ENCODE results near the gene F11R.

GRCh38 chr1:160954158-160955104 lies 66.5 kb downstream of the F11R start, which contains the start of gene ITLN2:
- no peak for TF ChIP-seq POLR2A (IDR thresholded peaks at IDR 0.05; ENCODE audit: low read depth, low read length)
- no peak for TF ChIP-seq POLR2AphosphoS5 (IDR thresholded peaks at IDR 0.05; ENCODE audit: low read depth, low read length)

All from GM12892 (cell line).